ENCODE measurements around the gene ADAMTS8.

ADAMTS8 gene

GRCh38 chr11:130413405-130414106 is 14.9 kb downstream of the ADAMTS8 start:
- no peak for TF ChIP-seq CTCF (IDR thresholded peaks at IDR 0.05)
- no peaks in the 10 kb centered on the region for H3K9me3 Mint-ChIP-seq
- DNase-seq, result no peak
- no peak overlapping the region for H3K27ac Mint-ChIP-seq
- peaks cover 47% of the 10 kb centered on the region for H3K27me3 Mint-ChIP-seq (ENCODE audit: low read depth, poor library complexity)
- H3K36me3 Mint-ChIP-seq (ENCODE audit: low read depth), result no peaks in the 10 kb centered on the region
- no peak overlapping the region for H3K4me3 Mint-ChIP-seq
- peaks cover 52% of the 10 kb centered on the region for H3K4me1 Mint-ChIP-seq

GRCh38 chr11:130411223-130411622 is 17.2 kb downstream of the ADAMTS8 start:
- no peak overlapping the region for H3K4me3 Mint-ChIP-seq
- DNase-seq, result no peak
- no peaks in the 10 kb centered on the region for H3K9me3 Mint-ChIP-seq
- H3K36me3 Mint-ChIP-seq (ENCODE audit: low read depth), result no peaks in the 10 kb centered on the region
- H3K4me1 Mint-ChIP-seq, result peaks cover 43% of the 10 kb centered on the region
- no peak for TF ChIP-seq CTCF (IDR thresholded peaks at IDR 0.05)
- H3K27me3 Mint-ChIP-seq (ENCODE audit: low read depth, poor library complexity), result peaks cover 62% of the 10 kb centered on the region
- H3K27ac Mint-ChIP-seq, result no peak overlapping the region

GRCh38 chr11:130409594-130410388 is 18.6 kb downstream of the ADAMTS8 start:
- no peaks in the 10 kb centered on the region for H3K9me3 Mint-ChIP-seq
- TF ChIP-seq CTCF (IDR thresholded peaks at IDR 0.05), result no peak
- H3K4me1 Mint-ChIP-seq, result peaks cover 36% of the 10 kb centered on the region
- no peak for DNase-seq
- no peak overlapping the region for H3K27ac Mint-ChIP-seq
- no peaks in the 10 kb centered on the region for H3K36me3 Mint-ChIP-seq (ENCODE audit: low read depth)
- H3K27me3 Mint-ChIP-seq (ENCODE audit: low read depth, poor library complexity), result peaks cover 76% of the 10 kb centered on the region
- no peak overlapping the region for H3K4me3 Mint-ChIP-seq

- no peak for TF ChIP-seq CTCF (IDR thresholded peaks at IDR 0.05)
- Mint-ChIP-seq H3K9me3 (no peaks in the 10 kb centered on the region), H3K27ac (no peak overlapping the region), H3K4me1 (peaks cover 30% of the 10 kb centered on the region), H3K27me3 (ENCODE audit: low read depth, poor library complexity) (peaks cover 80% of the 10 kb centered on the region), H3K36me3 (ENCODE audit: low read depth) (no peaks in the 10 kb centered on the region), H3K4me3 (no peak overlapping the region)
- DNase-seq, result no peak
Measured at GRCh38 chr11:130408901-130409300, 19.5 kb downstream of the ADAMTS8 start.

GRCh38 chr11:130408401-130408890 is 20.0 kb downstream of the ADAMTS8 start:
- peaks cover 82% of the 10 kb centered on the region for H3K27me3 Mint-ChIP-seq (ENCODE audit: low read depth, poor library complexity)
- H3K4me1 Mint-ChIP-seq, result peaks cover 30% of the 10 kb centered on the region
- DNase-seq, result no peak
- no peaks in the 10 kb centered on the region for H3K9me3 Mint-ChIP-seq
- TF ChIP-seq CTCF (IDR thresholded peaks at IDR 0.05), result no peak
- no peak overlapping the region for H3K27ac Mint-ChIP-seq
- no peak overlapping the region for H3K4me3 Mint-ChIP-seq
- H3K36me3 Mint-ChIP-seq (ENCODE audit: low read depth), result no peaks in the 10 kb centered on the region

Data from nephron progenitor cell (in vitro differentiated cells).